ENCODE measurements around the gene COQ7. TPM values are rescaled to one million over a fixed set of nuclear protein-coding genes. Genes with fewer than 3 reads are reported as not detected.

Gene COQ7
- total RNA-seq, 2 donors from 2014 or later = 31.1 to 32.4 TPM

GRCh38 chr16:19119564-19119963, 52.1 kb downstream of the COQ7 start:
- 47% methylated on average over 5 of the region's 5 CpGs for WGBS
- H3K9me3 ChIP-seq = no peaks in the 10 kb centered on the region
- DNase-seq (ENCODE audit: low spot score) = no peak
- intact Hi-C loops (cut with DNase I) = no loop called here
- no peaks in the 10 kb centered on the region for H3K36me3 ChIP-seq
- H3K27me3 ChIP-seq (replicated peaks; ENCODE audit: insufficient read depth) = no peaks in the 10 kb centered on the region
- H3K4me3 ChIP-seq = no peak overlapping the region
- H3K27ac ChIP-seq = peak overlapping the region; percentile 28 to 43
- H3K4me1 ChIP-seq (replicated peaks) = peaks cover 8% of the 10 kb centered on the region
- no peak for TF ChIP-seq CTCF (IDR thresholded peaks at IDR 0.05)
- no peak for TF ChIP-seq POLR2A (IDR thresholded peaks at IDR 0.05)
- no peak for TF ChIP-seq POLR2AphosphoS5 (IDR thresholded peaks at IDR 0.05)

- Histone ChIP-seq H3K27ac (peak overlapping the region; percentile 46 to 63), H3K4me1 (replicated peaks) (no peaks in the 10 kb centered on the region), H3K4me3 (no peak overlapping the region), H3K36me3 (no peaks in the 10 kb centered on the region), H3K27me3 (replicated peaks; ENCODE audit: insufficient read depth) (no peaks in the 10 kb centered on the region), H3K9me3 (no peaks in the 10 kb centered on the region)
- TF ChIP-seq POLR2A (IDR thresholded peaks at IDR 0.05) (no peak), POLR2AphosphoS5 (IDR thresholded peaks at IDR 0.05) (peak; percentile 89), CTCF (IDR thresholded peaks at IDR 0.05) (no peak)
- WGBS = 34% methylated on average over 6 of the region's 6 CpGs
- DNase-seq (ENCODE audit: low spot score) = peak; percentile 77
- intact Hi-C loops (cut with DNase I) = no loop called here
These were observed 56.2 kb downstream of the COQ7 start for GRCh38 chr16:19123535-19124178.

- no peak for TF ChIP-seq POLR2A (IDR thresholded peaks at IDR 0.05)
- no peak for TF ChIP-seq CTCF (IDR thresholded peaks at IDR 0.05)
- TF ChIP-seq POLR2AphosphoS5 (IDR thresholded peaks at IDR 0.05) = no peak
- H3K4me1 ChIP-seq (replicated peaks) = peaks cover 11% of the 10 kb centered on the region
- no peaks in the 10 kb centered on the region for H3K9me3 ChIP-seq
- no peak for DNase-seq (ENCODE audit: low spot score)
- H3K36me3 ChIP-seq = no peaks in the 10 kb centered on the region
- H3K27me3 ChIP-seq (replicated peaks; ENCODE audit: insufficient read depth) = no peaks in the 10 kb centered on the region
- no peak overlapping the region for H3K27ac ChIP-seq
- intact Hi-C loops (cut with DNase I) = no loop called here
- H3K4me3 ChIP-seq = no peak overlapping the region
These were observed 58.9 kb downstream of the COQ7 start for GRCh38 chr16:19126300-19126699.

GRCh38 chr16:19127205-19127604, 59.8 kb downstream of the COQ7 start:
- intact Hi-C loops (cut with DNase I) = no loop called here
- H3K9me3 ChIP-seq = no peaks in the 10 kb centered on the region
- TF ChIP-seq POLR2A (IDR thresholded peaks at IDR 0.05) (no peak), POLR2AphosphoS5 (IDR thresholded peaks at IDR 0.05) (no peak), CTCF (IDR thresholded peaks at IDR 0.05) (no peak)
- no peak overlapping the region for H3K27ac ChIP-seq
- H3K4me3 ChIP-seq = no peak overlapping the region
- DNase-seq (ENCODE audit: low spot score) = no peak
- H3K36me3 ChIP-seq = no peaks in the 10 kb centered on the region
- H3K27me3 ChIP-seq (replicated peaks; ENCODE audit: insufficient read depth) = no peaks in the 10 kb centered on the region
- peaks cover 12% of the 10 kb centered on the region for H3K4me1 ChIP-seq (replicated peaks)
- 78% methylated on average over 3 of the region's 3 CpGs for WGBS

- H3K4me3 ChIP-seq = no peak overlapping the region
These were observed 60.3 kb downstream of the COQ7 start for GRCh38 chr16:19127674-19128131.

More at GRCh38 chr16:19127674-19128131, 60.3 kb downstream of the COQ7 start:
- 79% methylated on average over 3 of the region's 3 CpGs for WGBS
- DNase-seq (ENCODE audit: low spot score) = no peak
- TF ChIP-seq CTCF (IDR thresholded peaks at IDR 0.05) (no peak), POLR2A (IDR thresholded peaks at IDR 0.05) (no peak), POLR2AphosphoS5 (IDR thresholded peaks at IDR 0.05) (no peak)
- Histone ChIP-seq H3K27ac (no peak overlapping the region), H3K9me3 (no peaks in the 10 kb centered on the region), H3K27me3 (replicated peaks; ENCODE audit: insufficient read depth) (no peaks in the 10 kb centered on the region), H3K36me3 (no peaks in the 10 kb centered on the region), H3K4me1 (replicated peaks) (peaks cover 12% of the 10 kb centered on the region)
- intact Hi-C loops (cut with DNase I) = no loop called here

Measured in prostate gland (tissue), 2 donors.